Measurements from ENCODE around the gene ANLN. TPM values are rescaled to one million over a fixed set of nuclear protein-coding genes. Genes with fewer than 3 reads are reported as not detected.

The ANLN gene
- total and polyA plus RNA-seq, 9 of the 15 experiments (the other 6 are each of a cell fraction or from before 2014, with no cell fraction given), result 18.1 to 66.2 (median 38.7) TPM

DNA sequence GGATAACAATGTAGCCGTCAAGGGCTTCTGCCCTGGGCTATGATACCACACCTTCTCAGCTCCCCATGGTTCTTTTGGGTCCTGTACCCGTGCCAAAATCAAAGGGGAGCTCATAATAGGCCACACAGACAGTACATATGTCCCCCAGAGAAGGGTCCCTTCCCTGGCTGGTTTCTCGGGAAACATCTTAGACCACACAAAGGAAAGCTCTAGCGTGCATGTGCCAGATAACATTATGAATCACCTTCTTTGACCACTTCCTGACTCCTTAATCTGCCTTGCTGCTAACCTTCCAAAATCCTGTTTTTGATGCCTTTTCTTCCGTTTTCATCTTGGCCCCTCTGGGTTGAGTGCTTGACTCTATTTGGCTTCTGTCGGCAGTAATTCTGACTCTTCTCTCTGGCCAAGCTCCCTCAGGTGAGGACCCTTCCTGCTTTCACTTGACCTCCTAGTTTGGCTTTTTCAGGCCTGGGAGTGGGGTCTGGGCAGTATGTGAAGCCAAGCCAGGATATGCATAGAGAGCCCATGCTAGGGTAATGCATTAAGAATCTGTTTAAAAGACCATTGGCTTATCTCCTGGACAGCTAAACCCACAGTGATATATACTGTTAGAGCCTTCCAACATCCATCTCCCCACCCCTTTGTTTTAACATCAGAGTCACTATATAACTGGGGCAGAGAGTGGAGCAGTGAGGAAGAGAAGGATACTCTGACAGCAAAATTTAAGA lies 84.8 kb downstream of the ANLN start (continued):
- TF ChIP-seq NFRKB (IDR thresholded peaks at IDR 0.05; ENCODE audit: low read depth), result no peak
- TF ChIP-seq E2F3 (CRISPR knock-in tag; IDR thresholded peaks at IDR 0.05), result no peak
- no peak for TF ChIP-seq TCF15 (CRISPR knock-in tag; IDR thresholded peaks at IDR 0.05)
- TF ChIP-seq, protein P1, sequence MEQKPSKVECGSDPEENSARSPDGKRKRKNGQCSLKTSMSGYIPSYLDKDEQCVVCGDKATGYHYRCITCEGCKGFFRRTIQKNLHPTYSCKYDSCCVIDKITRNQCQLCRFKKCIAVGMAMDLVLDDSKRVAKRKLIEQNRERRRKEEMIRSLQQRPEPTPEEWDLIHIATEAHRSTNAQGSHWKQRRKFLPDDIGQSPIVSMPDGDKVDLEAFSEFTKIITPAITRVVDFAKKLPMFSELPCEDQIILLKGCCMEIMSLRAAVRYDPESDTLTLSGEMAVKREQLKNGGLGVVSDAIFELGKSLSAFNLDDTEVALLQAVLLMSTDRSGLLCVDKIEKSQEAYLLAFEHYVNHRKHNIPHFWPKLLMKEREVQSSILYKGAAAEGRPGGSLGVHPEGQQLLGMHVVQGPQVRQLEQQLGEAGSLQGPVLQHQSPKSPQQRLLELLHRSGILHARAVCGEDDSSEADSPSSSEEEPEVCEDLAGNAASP (IDR thresholded peaks at IDR 0.05), result no peak
- no peak for TF ChIP-seq TOE1 (IDR thresholded peaks at IDR 0.05; ENCODE audit: borderline replicate concordance)
- TF ChIP-seq TOE1 (CRISPR knock-in tag; IDR thresholded peaks at IDR 0.05; ENCODE audit: borderline replicate concordance, low read depth), result no peak

DNA sequence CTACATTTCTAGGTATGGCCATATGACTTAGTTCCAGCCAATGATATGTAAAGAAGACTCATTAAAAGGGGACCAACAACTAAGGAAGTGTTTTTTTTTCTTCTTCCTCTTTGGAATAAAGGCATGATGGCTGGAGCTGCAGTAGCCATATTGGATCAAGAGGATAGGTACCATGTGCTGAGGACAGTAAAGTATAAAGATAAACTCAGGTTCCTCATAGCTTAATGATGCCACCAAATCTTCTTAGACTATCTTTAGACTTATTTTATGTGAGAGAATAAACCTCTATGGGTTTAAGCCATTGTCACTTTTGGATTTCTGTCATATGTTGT lies 85.3 kb downstream of the ANLN start:
- CTCF ChIA-PET (ENCODE audit: low intra/inter-chr PET ratio), result interaction anchor here (2.2 kb wide), 1 partner anchor 706 kb away, joined by 14 read pairs; no protein-coding TSS in a partner anchor
- intact Hi-C loops (cut with micrococcal nuclease), result no loop called here
- H3K9ac ChIP-seq (ENCODE audit: insufficient read depth in 1 of 2, low read depth in 2 of 2, low read length in 2 of 2), result no peak overlapping the region
- no peaks in the 10 kb centered on the region for H3K9me1 ChIP-seq (ENCODE audit: control insufficient read depth, insufficient read depth, low read length)
- peaks cover 8 to 12% of the 10 kb centered on the region in 2 experiments; a peak in 3 of 5 replicates for H3K4me1 ChIP-seq (replicated peaks in 1 of 2; ENCODE audit: control insufficient read depth in 2 of 2, insufficient read depth in 2 of 2, low read length in 2 of 2)
- peak overlapping the region; percentile 9; the same call in 1 of the 3 replicates for H3K27ac ChIP-seq (ENCODE audit: extremely low read depth, low read depth, low read length)
- no peaks in the 10 kb centered on the region; a peak in 1 of 5 replicates for H3K27me3 ChIP-seq (ENCODE audit: control insufficient read depth in 2 of 2, insufficient read depth in 2 of 2, low read length in 2 of 2)
- DNase-seq (ENCODE audit: extremely low read depth in 1 of 4, low spot score in 3 of 4), result no peak
- H3K4me3 ChIP-seq, result no peak overlapping the region
- POLR2A ChIA-PET, result interaction anchor here (0.8 to 1.4 kb wide), 2 partner anchors 61 to 196 kb away, joined by 3 to 4 read pairs; no protein-coding TSS in a partner anchor
- no peaks in the 10 kb centered on the region for H3K79me2 ChIP-seq (ENCODE audit: control insufficient read depth, insufficient read depth, low read length)
- in situ Hi-C loops (cut with MboI), result loop anchor here (10.0 kb wide), 1 partner anchor 730 kb away; no protein-coding TSS in a partner anchor
- FAIRE-seq, result no peak
- no peaks in the 10 kb centered on the region for H3K9me3 ChIP-seq (replicated peaks; ENCODE audit: control insufficient read depth, insufficient read depth, low read depth, low read length)
- H3K4me2 ChIP-seq (ENCODE audit: insufficient read depth, low read length), result 0 out of 2 replicates have a peak overlapping the region, but pooled peaks have one; percentile 15
- H3K36me3 ChIP-seq (ENCODE audit: control insufficient read depth, insufficient read depth, low read length), result no peaks in the 10 kb centered on the region
- no TSS peak for BruUV-seq (replicated peaks)
- H4K20me1 ChIP-seq (replicated peaks; ENCODE audit: control insufficient read depth, insufficient read depth, low read length), result 0 out of 2 replicates have a peak, but pooled peaks cover 10% of the 10 kb centered on the region
- TF ChIP-seq BCOR (IDR thresholded peaks at IDR 0.05), result 0 out of 2 replicates have a peak, but pooled peaks have one; percentile 17
- no peak for TF ChIP-seq E2F3 (CRISPR knock-in tag; IDR thresholded peaks at IDR 0.05)
- no peak for TF ChIP-seq ELK1 (CRISPR knock-in tag; IDR thresholded peaks at IDR 0.05)
- TF ChIP-seq RBM25 (IDR thresholded peaks at IDR 0.05; ENCODE audit: low read depth, low read length, severe bottlenecking), result peak; percentile 95
- TF ChIP-seq, protein P2, sequence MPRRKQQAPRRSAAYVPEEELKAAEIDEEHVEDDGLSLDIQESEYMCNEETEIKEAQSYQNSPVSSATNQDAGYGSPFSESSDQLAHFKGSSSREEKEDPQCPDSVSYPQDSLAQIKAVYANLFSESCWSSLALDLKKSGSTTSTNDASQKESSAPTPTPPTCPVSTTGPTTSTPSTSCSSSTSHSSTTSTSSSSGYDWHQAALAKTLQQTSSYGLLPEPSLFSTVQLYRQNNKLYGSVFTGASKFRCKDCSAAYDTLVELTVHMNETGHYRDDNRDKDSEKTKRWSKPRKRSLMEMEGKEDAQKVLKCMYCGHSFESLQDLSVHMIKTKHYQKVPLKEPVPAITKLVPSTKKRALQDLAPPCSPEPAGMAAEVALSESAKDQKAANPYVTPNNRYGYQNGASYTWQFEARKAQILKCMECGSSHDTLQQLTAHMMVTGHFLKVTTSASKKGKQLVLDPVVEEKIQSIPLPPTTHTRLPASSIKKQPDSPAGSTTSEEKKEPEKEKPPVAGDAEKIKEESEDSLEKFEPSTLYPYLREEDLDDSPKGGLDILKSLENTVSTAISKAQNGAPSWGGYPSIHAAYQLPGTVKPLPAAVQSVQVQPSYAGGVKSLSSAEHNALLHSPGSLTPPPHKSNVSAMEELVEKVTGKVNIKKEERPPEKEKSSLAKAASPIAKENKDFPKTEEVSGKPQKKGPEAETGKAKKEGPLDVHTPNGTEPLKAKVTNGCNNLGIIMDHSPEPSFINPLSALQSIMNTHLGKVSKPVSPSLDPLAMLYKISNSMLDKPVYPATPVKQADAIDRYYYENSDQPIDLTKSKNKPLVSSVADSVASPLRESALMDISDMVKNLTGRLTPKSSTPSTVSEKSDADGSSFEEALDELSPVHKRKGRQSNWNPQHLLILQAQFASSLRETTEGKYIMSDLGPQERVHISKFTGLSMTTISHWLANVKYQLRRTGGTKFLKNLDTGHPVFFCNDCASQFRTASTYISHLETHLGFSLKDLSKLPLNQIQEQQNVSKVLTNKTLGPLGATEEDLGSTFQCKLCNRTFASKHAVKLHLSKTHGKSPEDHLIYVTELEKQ (CRISPR knock-in tag; IDR thresholded peaks at IDR 0.05), result no peak
- no peak overlapping the region for H2AFZ ChIP-seq (ENCODE audit: low read depth, low read length)
- no peak for ATAC-seq
